ENCODE data around the gene HEG1. TPM values are rescaled to one million over a fixed set of nuclear protein-coding genes. Genes with fewer than 3 reads are reported as not detected.

HEG1 gene
- total RNA-seq, 4 donors from 2014 or later, result 6.0 to 52.8 (median 10.9) TPM

- TF ChIP-seq CTCF (IDR thresholded peaks at IDR 0.05), result no peak
- no peak for TF ChIP-seq POLR2A (IDR thresholded peaks at IDR 0.05)
- peaks cover 0 to 5% (median 0%) of the 10 kb centered on the region in 4 donors for H3K4me1 ChIP-seq
- no peaks in the 10 kb centered on the region for H3K27me3 ChIP-seq
- H3K9me3 ChIP-seq, result no peaks in the 10 kb centered on the region
- peaks cover 0 to 44% (median 0%) of the 10 kb centered on the region in 3 donors for H3K36me3 ChIP-seq
- H3K4me3 ChIP-seq, result no peak overlapping the region
- H3K27ac ChIP-seq, result no peak overlapping the region
- DNase-seq, result no peak
These were observed 42.7 kb downstream of the HEG1 start for GRCh38 chr3:125013095-125013494.

- no peak overlapping the region for H3K4me3 ChIP-seq
- no peaks in the 10 kb centered on the region for H3K27me3 ChIP-seq
- no peak overlapping the region for H3K27ac ChIP-seq
- no peaks in the 10 kb centered on the region for H3K9me3 ChIP-seq
- peaks cover 0 to 44% (median 0%) of the 10 kb centered on the region in 3 donors for H3K36me3 ChIP-seq
- peaks cover 0 to 5% (median 0%) of the 10 kb centered on the region in 4 donors for H3K4me1 ChIP-seq
- no peak for DNase-seq
- TF ChIP-seq CTCF (IDR thresholded peaks at IDR 0.05) (no peak), POLR2A (IDR thresholded peaks at IDR 0.05) (no peak)
These were observed 43.9 kb downstream of the HEG1 start for GRCh38 chr3:125011941-125012340.

- Histone ChIP-seq H3K36me3 (peaks cover 0 to 50% (median 0%) of the 10 kb centered on the region in 3 donors), H3K4me1 (peaks cover 0 to 5% (median 0%) of the 10 kb centered on the region in 4 donors), H3K27me3 (no peaks in the 10 kb centered on the region), H3K4me3 (no peak overlapping the region), H3K9me3 (no peaks in the 10 kb centered on the region), H3K27ac (no peak overlapping the region)
- DNase-seq, result no peak
- TF ChIP-seq POLR2A (IDR thresholded peaks at IDR 0.05) (no peak), CTCF (IDR thresholded peaks at IDR 0.05) (no peak)
These were observed 45.4 kb downstream of the HEG1 start for GRCh38 chr3:125010393-125010792.

- Histone ChIP-seq H3K4me1 (peaks cover 0 to 15% (median 0%) of the 10 kb centered on the region in 4 donors), H3K27me3 (no peaks in the 10 kb centered on the region), H3K27ac (no peak overlapping the region), H3K9me3 (no peaks in the 10 kb centered on the region), H3K36me3 (peaks cover 0 to 34% (median 0%) of the 10 kb centered on the region in 3 donors), H3K4me3 (no peak overlapping the region)
- TF ChIP-seq POLR2A (IDR thresholded peaks at IDR 0.05) (no peak), CTCF (IDR thresholded peaks at IDR 0.05) (no peak)
- DNase-seq, result no peak
These were observed 47.0 kb downstream of the HEG1 start for GRCh38 chr3:125008766-125009165.

- TF ChIP-seq POLR2A (IDR thresholded peaks at IDR 0.05), result no peak
- no peak for TF ChIP-seq CTCF (IDR thresholded peaks at IDR 0.05)
- Histone ChIP-seq H3K9me3 (no peaks in the 10 kb centered on the region), H3K27ac (no peak overlapping the region), H3K4me3 (no peak overlapping the region), H3K27me3 (no peaks in the 10 kb centered on the region), H3K36me3 (peaks cover 0 to 16% (median 0%) of the 10 kb centered on the region in 3 donors), H3K4me1 (peaks cover 0 to 32% (median 0%) of the 10 kb centered on the region in 4 donors)
- DNase-seq, result no peak
These were observed 49.5 kb downstream of the HEG1 start for GRCh38 chr3:125006291-125006731.

- Histone ChIP-seq H3K4me3 (no peak overlapping the region), H3K36me3 (peaks cover 0 to 14% (median 0%) of the 10 kb centered on the region in 3 donors), H3K9me3 (no peaks in the 10 kb centered on the region), H3K27me3 (no peaks in the 10 kb centered on the region), H3K4me1 (peaks cover 0 to 32% (median 0%) of the 10 kb centered on the region in 4 donors), H3K27ac (no peak overlapping the region)
- DNase-seq, result no peak
- TF ChIP-seq CTCF (IDR thresholded peaks at IDR 0.05), result no peak
- no peak for TF ChIP-seq POLR2A (IDR thresholded peaks at IDR 0.05)
These were observed 50.1 kb downstream of the HEG1 start for GRCh38 chr3:125005676-125006075.

All from Peyer's patch (tissue), 4 donors.